ENCODE data around the gene KCNJ4. TPM values are rescaled to one million over a fixed set of nuclear protein-coding genes. Genes with fewer than 3 reads are reported as not detected.
"Not testable (repeated sequence)": the region's sequence is repeated elsewhere in the genome, so short reads cannot be mapped to it uniquely, and the experiment has no call there.

KCNJ4 gene
- total RNA-seq, 1 donor from 2014 or later, result not detected

- no peak for DNase-seq (ENCODE audit: low spot score in 2 of 2)
- TF ChIP-seq CTCF (IDR thresholded peaks at IDR 0.05), result no peak
- Histone ChIP-seq H3K36me3 (no peaks in the 10 kb centered on the region), H3K27ac (no peak overlapping the region), H3K4me3 (no peak overlapping the region), H3K4me1 (peaks cover 0 to 12% of the 10 kb centered on the region in 2 donors), H3K9me3 (no peaks in the 10 kb centered on the region), H3K27me3 (no peaks in the 10 kb centered on the region)
- intact Hi-C loops (cut with DNase I), result no loop called here
Measured at GRCh38 chr22:38471237-38471636, 16.2 kb upstream of the KCNJ4 start.

- H3K4me1 ChIP-seq, result peaks cover 0 to 12% of the 10 kb centered on the region in 2 donors
- H3K27me3 ChIP-seq; H3K27ac ChIP-seq; intact Hi-C loops (cut with DNase I); H3K9me3 ChIP-seq; H3K36me3 ChIP-seq; H3K4me3 ChIP-seq; DNase-seq (ENCODE audit: low spot score in 2 of 2): not testable (repeated sequence)
Measured at GRCh38 chr22:38470179-38470578, 15.2 kb upstream of the KCNJ4 start.

- no peaks in the 10 kb centered on the region for H3K36me3 ChIP-seq
- H3K4me3 ChIP-seq, result no peak overlapping the region
- no peak for DNase-seq (ENCODE audit: low spot score in 2 of 2)
- intact Hi-C loops (cut with DNase I), result loop anchor here (2.0 to 5.0 kb wide), 2 partner anchors 37 to 72 kb away; partner anchors contain the start of gene DDX17
- no peaks in the 10 kb centered on the region for H3K27me3 ChIP-seq
- H3K9me3 ChIP-seq, result no peaks in the 10 kb centered on the region
- H3K4me1 ChIP-seq, result peaks cover 0 to 12% of the 10 kb centered on the region in 2 donors
- no peak for TF ChIP-seq CTCF (IDR thresholded peaks at IDR 0.05)
- H3K27ac ChIP-seq, result no peak overlapping the region
Measured at GRCh38 chr22:38469306-38469781, 14.3 kb upstream of the KCNJ4 start.

GRCh38 chr22:38468443-38469305 is 13.7 kb upstream of the KCNJ4 start:
- Histone ChIP-seq H3K36me3 (no peaks in the 10 kb centered on the region), H3K4me3 (peak overlapping the region; percentile 63 to 82), H3K27ac (peak overlapping the region in 1 of 2 donors; percentile 48), H3K9me3 (no peaks in the 10 kb centered on the region), H3K27me3 (no peaks in the 10 kb centered on the region), H3K4me1 (peaks cover 0 to 12% of the 10 kb centered on the region in 2 donors)
- intact Hi-C loops (cut with DNase I), result loop anchor here (2.0 to 5.0 kb wide), 2 partner anchors 38 to 71 kb away; partner anchors contain the start of gene DDX17
- no peak for DNase-seq (ENCODE audit: low spot score in 2 of 2)
- no peak for TF ChIP-seq CTCF (IDR thresholded peaks at IDR 0.05)

GRCh38 chr22:38467904-38468442 is 13.0 kb upstream of the KCNJ4 start, which contains the start of gene KDELR3:
TSS of gene KDELR3 (plus strand) at chr22:38468096. CDS start at chr22:38468234, 138 bp downstream.
- intact Hi-C loops (cut with DNase I), result loop anchor here (2.0 to 5.0 kb wide), 2 partner anchors 39 to 71 kb away; partner anchors contain the start of gene DDX17
- no peak for TF ChIP-seq CTCF (IDR thresholded peaks at IDR 0.05)
- peak in 1 of 2 donors; percentile 87 for DNase-seq (ENCODE audit: low spot score in 2 of 2)
- Histone ChIP-seq H3K9me3 (no peaks in the 10 kb centered on the region), H3K27me3 (no peaks in the 10 kb centered on the region), H3K4me1 (peaks cover 0 to 12% of the 10 kb centered on the region in 2 donors), H3K36me3 (no peaks in the 10 kb centered on the region), H3K27ac (peak within 1 kb of the TSS in 1 of 2 donors; percentile 48), H3K4me3 (peak within 1 kb of the TSS; percentile 63 to 82)
